A549 (cell line): ENCODE results near the gene CGN. TPM values are rescaled to one million over a fixed set of nuclear protein-coding genes. Genes with fewer than 3 reads are reported as not detected.

Experiments used
- ATAC-seq, 2 experiments: fragments of 200-7000 bp in 1 of 2; fragments of >200 bp in 1 of 2; cut with Nextera tagmentation in 1 of 2; cut with Tn5 transposase in 1 of 2; 3 replicates each; pipeline versions ENCODE4 v1.8.0 to v1.9.1; 2018 to 2020; ENCODE audit warnings: mild to moderate bottlenecking in 1 of 2, moderate library complexity in 1 of 2
- CTCF ChIA-PET: fragments of 300-600 bp; sonication (Branson Sonifier 250); formaldehyde crosslinking; extraction: SDS; loops from one replicate; lab custom pipeline; 2021; ENCODE audit warnings: antibody characterized with exemption, inconsistent platforms; lab: Yijun Ruan, JAX
- POLR2A ChIA-PET: fragments of 350-600 bp; formaldehyde crosslinking; extraction: SDS; loops from one replicate; lab custom pipeline; 2021; ENCODE audit warnings: antibody characterized with exemption, inconsistent platforms; lab: Yijun Ruan, JAX
- DNase-seq, 2 experiments: peaks; one replicate each; pipeline versions ENCODE4 v3.0.0 to v3.0.0-alpha.2; 2011 to 2016; ENCODE audit warnings: low read depth in 1 of 2, low spot score in 1 of 2
- FAIRE-seq: peaks from 2 replicates; lab custom pipeline; 2011; peaks lifted over from hg19 to GRCh38; lab: Jason Lieb, UNC
- H3K27ac ChIP-seq, 2 experiments: fragments of >200 bp; sonication (Bioruptor Twin); formaldehyde crosslinking; 3 replicates each; pipeline ENCODE4 v1.5.1; 2016 to 2017
- H3K4me1 ChIP-seq: fragments of >200 bp; sonication (Bioruptor Twin); formaldehyde crosslinking; 3 replicates; pipeline ENCODE4 v1.6.1; 2016
- H3K4me2 ChIP-seq: fragments of >200 bp; sonication (Bioruptor Twin); formaldehyde crosslinking; 3 replicates; pipeline ENCODE4 v1.6.1; 2016
- H3K4me3 ChIP-seq: fragments of >200 bp; sonication (Bioruptor Twin); formaldehyde crosslinking; 3 replicates; pipeline ENCODE4 v1.5.1; 2016
- H3K9me3 ChIP-seq: fragments of >200 bp; sonication (Bioruptor Twin); formaldehyde crosslinking; 3 replicates; pipeline ENCODE4 v1.6.1; 2016
- BHLHE40 ChIP-seq: IDR thresholded peaks from 2 replicates; pipeline ENCODE4 v1.6.1; 2012; ENCODE audit warnings: low read depth, low read length, inconsistent platforms
- CBX8 ChIP-seq: fragments of 200-600 bp; sonication (generic); IDR thresholded peaks from 2 replicates; pipeline ENCODE4 v1.6.1; 2016
- CEBPB ChIP-seq, 2 experiments: fragments of >200 bp in 1 of 2; sonication (Bioruptor Twin) in 1 of 2; formaldehyde crosslinking in 1 of 2; IDR thresholded peaks; 2 replicates each; pipeline ENCODE4 v1.6.1; 2012 to 2016
- CHD2 ChIP-seq: fragments of 150-350 bp; IDR thresholded peaks from 2 replicates; pipeline ENCODE4 v1.6.1; 2014; ENCODE audit warnings: low read length; ENCODE audit not compliant: partially characterized antibody
- CTCF ChIP-seq: fragments of >200 bp; sonication (Bioruptor Twin); formaldehyde crosslinking; IDR thresholded peaks from 3 replicates; pipeline ENCODE4 v1.5.1; 2016
- ESRRA ChIP-seq: fragments of 150-350 bp; IDR thresholded peaks from 2 replicates; pipeline ENCODE4 v1.6.1; 2014; ENCODE audit warnings: mild to moderate bottlenecking, low read length, borderline replicate concordance
- HDAC2 ChIP-seq: fragments of 200-600 bp; sonication (generic); IDR thresholded peaks from 2 replicates; pipeline ENCODE4 v1.6.1; 2016
- HOXB13 ChIP-seq: fragments of 250-450 bp; sonication (Bioruptor Pico); IDR thresholded peaks from 2 replicates; pipeline ENCODE4 v1.5.0; 2020; ENCODE audit warnings: low read depth, mild to moderate bottlenecking, moderate library complexity
- JUN ChIP-seq, 2 experiments: fragments of >200 bp; sonication (Bioruptor Twin); formaldehyde crosslinking; IDR thresholded peaks; 2 replicates in 1 of 2; 3 replicates in 1 of 2; pipeline ENCODE4 v1.6.1; 2016 to 2017
- MAX ChIP-seq: IDR thresholded peaks from 2 replicates; pipeline ENCODE4 v1.6.1; 2012
- MYC ChIP-seq: IDR thresholded peaks from 2 replicates; pipeline ENCODE4 v1.6.1; 2012; ENCODE audit warnings: mild to moderate bottlenecking, inconsistent platforms, low read length, improper control_type of control experiment, borderline replicate concordance
- NPAS2 ChIP-seq: fragments of 250-450 bp; sonication (Bioruptor Pico); IDR thresholded peaks from 2 replicates; pipeline ENCODE4 v1.8.0; 2022; ENCODE audit warnings: mild to moderate bottlenecking, moderate library complexity, borderline replicate concordance
- NR3C1 ChIP-seq: fragments of >200 bp; sonication (Bioruptor Twin); formaldehyde crosslinking; IDR thresholded peaks from 3 replicates; pipeline ENCODE4 v1.6.1; 2017
- PHF8 ChIP-seq: fragments of 200-600 bp; sonication (generic); IDR thresholded peaks from 2 replicates; pipeline ENCODE4 v1.6.1; 2016; ENCODE audit warnings: low read depth, mild to moderate bottlenecking, antibody characterized with exemption, moderate library complexity, borderline replicate concordance
- POLR2AphosphoS2 ChIP-seq: conservative IDR thresholded peaks from 2 replicates; pipeline ENCODE4 v1.6.1; 2012; ENCODE audit warnings: low read length, improper control_type of control experiment, inconsistent platforms
- RARB ChIP-seq: fragments of 250-450 bp; sonication (Bioruptor Pico); IDR thresholded peaks from 2 replicates; pipeline ENCODE4 v1.8.0; 2021; ENCODE audit warnings: mild to moderate bottlenecking, moderate library complexity
- SMC3 ChIP-seq: fragments of >200 bp; sonication (Bioruptor Twin); formaldehyde crosslinking; IDR thresholded peaks from 3 replicates; pipeline ENCODE4 v1.6.1; 2018; ENCODE audit warnings: inconsistent platforms
- SREBF2 ChIP-seq: fragments of 450-650 bp; IDR thresholded peaks from 2 replicates; pipeline ENCODE4 v1.6.1; 2014; ENCODE audit warnings: mild to moderate bottlenecking, moderate library complexity
- TFCP2L1 ChIP-seq: fragments of 250-450 bp; sonication (Bioruptor Pico); IDR thresholded peaks from 2 replicates; pipeline ENCODE4 v1.5.0; 2021; ENCODE audit warnings: mild to moderate bottlenecking
- TP53 ChIP-seq: fragments of 250-450 bp; sonication (Bioruptor Pico); IDR thresholded peaks from 2 replicates; pipeline ENCODE4 v1.5.0; 2021; ENCODE audit warnings: mild to moderate bottlenecking, moderate library complexity
- ZC3H11A ChIP-seq: fragments of 450-650 bp; IDR thresholded peaks from 2 replicates; pipeline ENCODE4 v1.6.1; 2014; ENCODE audit warnings: antibody characterized with exemption, mild to moderate bottlenecking
- ZFP36 ChIP-seq: fragments of 450-650 bp; IDR thresholded peaks from 2 replicates; pipeline ENCODE4 v1.6.1; 2014; ENCODE audit warnings: borderline replicate concordance; ENCODE audit not compliant: partially characterized antibody
- ZSCAN20 ChIP-seq: fragments of 250-450 bp; sonication (Bioruptor Pico); IDR thresholded peaks from 2 replicates; pipeline ENCODE4 v1.8.0; 2022; ENCODE audit warnings: mild to moderate bottlenecking, moderate library complexity
- WGBS: methylation state at CpG from one replicate; pipeline ENCODE4 v1.1.6; 2017; ENCODE audit errors: missing lambda C conversion rate; 5-methylcytosine and 5-hydroxymethylcytosine counted together
- polyA plus RNA-seq, 4 experiments: library from polyadenylated mRNA; depleted of rRNA in 3 of 4; stranded (reverse); fragments of >200 nt; fragmentation: RNase III in 1 of 4; extraction: RNeasy Plus Mini Kit Qiagen cat#74134 plus additional on column Dnase treatment in 1 of 4; gene quantifications; 2 replicates in 3 of 4; 3 replicates in 1 of 4; pipeline ENCODE4 v1.2.3, GENCODE V29; 2011 to 2017

Gene CGN
- polyA plus RNA-seq, 2 of the 4 experiments (the other 2 are of a cell fraction): 1.8 to 2.3 TPM

DNA sequence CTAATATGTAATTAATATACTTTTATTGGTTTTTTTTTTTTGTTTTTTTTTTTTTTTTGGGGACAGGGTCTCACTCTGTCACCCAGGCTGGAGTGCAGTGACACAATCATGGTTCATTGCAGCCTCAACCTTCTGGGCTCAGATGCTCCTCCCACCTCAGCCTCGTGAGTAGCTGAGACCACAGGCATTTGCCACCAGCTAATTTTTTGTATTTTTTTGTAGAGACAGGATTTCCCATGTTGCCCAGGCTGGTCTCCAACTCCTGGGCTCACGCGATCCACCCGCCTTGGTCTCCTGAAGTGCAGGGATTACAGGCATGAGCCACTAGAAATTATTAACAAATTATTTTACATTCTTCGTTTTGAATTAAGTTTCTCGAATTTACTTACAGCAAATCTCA, 35.1 kb upstream of the CGN start:
- CTCF ChIA-PET: no interaction called here
- no peak overlapping the region for H3K4me3 ChIP-seq

GRCh38 chr1:151477066-151477465, 34.1 kb upstream of the CGN start:
- Histone ChIP-seq H3K4me2 (no peak overlapping the region), H3K27ac (no peak overlapping the region), H3K9me3 (peaks cover 7% of the 10 kb centered on the region), H3K4me3 (no peak overlapping the region), H3K4me1 (peaks cover 7% of the 10 kb centered on the region; the same call in 2 of the 3 replicates)
- DNase-seq (no peak), ATAC-seq (no peak), FAIRE-seq (no peak)
- no peak for TF ChIP-seq CTCF
- TF ChIP-seq PHF8: no peak
- no peak for TF ChIP-seq CHD2
- TF ChIP-seq SMC3: no peak
- CTCF ChIA-PET: interaction anchor here (1.2 to 1.9 kb wide), 3 partner anchors 14 to 17 kb away, joined by 3 to 4 read pairs (median 3); no protein-coding TSS in a partner anchor
- 63% methylated on average over 3 of the region's 3 CpGs for WGBS
- POLR2A ChIA-PET: interaction anchor here (1.4 kb wide), 1 partner anchor 34 kb away, joined by 3 read pairs; the partner anchor contains the start of gene CGN

More for the DNA sequence above, 35.1 kb upstream of the CGN start:
- no peak overlapping the region for H3K4me2 ChIP-seq
- peaks cover 7% of the 10 kb centered on the region; the same call in 2 of the 3 replicates for H3K4me1 ChIP-seq
- TF ChIP-seq ESRRA (no peak), HDAC2 (no peak), ZC3H11A (no peak), JUN (IDR thresholded peaks at IDR 0.05) (no peak), ZSCAN20 (CRISPR knock-in tag) (no peak), HOXB13 (no peak), TFCP2L1 (no peak), ZFP36 (no peak), TP53 (no peak), MYC (no peak), BHLHE40 (no peak), MAX (no peak), POLR2AphosphoS2 (no peak), SMC3 (no peak), NR3C1 (no peak), CBX8 (no peak), NPAS2 (CRISPR knock-in tag) (no peak), SREBF2 (no peak), CEBPB (IDR thresholded peaks at IDR 0.05) (no peak), RARB (CRISPR knock-in tag) (no peak)
- ATAC-seq (no peak), DNase-seq (no peak), FAIRE-seq (no peak)
- no peaks in the 10 kb centered on the region for H3K9me3 ChIP-seq
- POLR2A ChIA-PET: interaction anchor here (1.4 kb wide), 1 partner anchor 35 kb away, joined by 3 read pairs; the partner anchor contains the start of gene CGN
- 80% methylated on average over 6 of the region's 6 CpGs for WGBS
- H3K27ac ChIP-seq: no peak overlapping the region

DNA sequence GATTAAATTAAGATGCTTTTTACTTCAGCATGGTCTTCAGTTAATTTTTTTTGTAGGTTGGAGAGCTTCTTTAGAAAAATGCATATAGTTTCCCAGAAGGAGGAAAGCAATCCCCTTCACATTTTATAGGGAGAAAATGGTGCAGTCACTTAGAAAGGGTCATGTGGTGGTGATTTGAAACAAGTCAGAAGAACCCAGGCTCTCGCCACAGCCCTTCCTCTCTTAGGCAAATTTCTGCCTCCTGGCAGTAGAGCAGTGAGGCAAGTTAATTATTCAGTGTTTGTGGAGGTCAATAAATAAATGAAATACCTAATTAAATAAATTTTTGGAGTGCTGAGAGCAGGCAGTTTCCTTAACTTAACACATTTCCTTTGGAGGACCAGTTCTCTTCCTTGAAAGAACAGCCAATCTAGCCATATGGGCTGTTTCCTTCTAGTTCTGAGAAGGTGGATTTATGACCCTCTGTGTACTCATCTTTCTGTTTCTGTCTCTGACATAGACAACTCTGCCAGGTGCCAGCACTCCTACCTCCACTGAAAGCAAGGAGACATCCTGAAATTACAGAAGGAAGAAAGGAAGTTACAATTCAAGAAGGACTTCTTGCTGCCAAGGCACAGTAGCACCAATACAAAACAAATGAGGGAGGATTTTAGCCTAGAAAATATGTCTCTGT, 32.9 kb upstream of the CGN start:
- no peak for FAIRE-seq
- Histone ChIP-seq H3K4me3 (no peak overlapping the region), H3K9me3 (peaks cover 11% of the 10 kb centered on the region), H3K27ac (no peak overlapping the region), H3K4me2 (no peak overlapping the region)
- POLR2A ChIA-PET: no interaction called here
- CTCF ChIA-PET: interaction anchor here (0.5 to 1.9 kb wide), 5 partner anchors 12 to 18 kb away, joined by 3 to 4 read pairs (median 3); no protein-coding TSS in a partner anchor
- TF ChIP-seq SREBF2: no peak
- TF ChIP-seq, all 56 proteins: peak for 0
- DNase-seq: no peak
- WGBS: 83% methylated on average over 1 of the region's 1 CpG
- no peak for ATAC-seq
- H3K4me1 ChIP-seq: peaks cover 7% of the 10 kb centered on the region; the same call in 2 of the 3 replicates
